ENCODE results near the gene CCDC77.
A peak's percentile ranks its signal among the peaks of the same experiment; 100 is the strongest.

Gene CCDC77

GRCh38 chr12:467591-467990 is 66.1 kb downstream of the CCDC77 start:
- Histone ChIP-seq H3K27ac (peak overlapping the region in 1 of 2 donors; percentile 76), H3K4me3 (no peak overlapping the region)
- no peak for DNase-seq (ENCODE audit: low spot score)
- TF ChIP-seq, protein P1, sequence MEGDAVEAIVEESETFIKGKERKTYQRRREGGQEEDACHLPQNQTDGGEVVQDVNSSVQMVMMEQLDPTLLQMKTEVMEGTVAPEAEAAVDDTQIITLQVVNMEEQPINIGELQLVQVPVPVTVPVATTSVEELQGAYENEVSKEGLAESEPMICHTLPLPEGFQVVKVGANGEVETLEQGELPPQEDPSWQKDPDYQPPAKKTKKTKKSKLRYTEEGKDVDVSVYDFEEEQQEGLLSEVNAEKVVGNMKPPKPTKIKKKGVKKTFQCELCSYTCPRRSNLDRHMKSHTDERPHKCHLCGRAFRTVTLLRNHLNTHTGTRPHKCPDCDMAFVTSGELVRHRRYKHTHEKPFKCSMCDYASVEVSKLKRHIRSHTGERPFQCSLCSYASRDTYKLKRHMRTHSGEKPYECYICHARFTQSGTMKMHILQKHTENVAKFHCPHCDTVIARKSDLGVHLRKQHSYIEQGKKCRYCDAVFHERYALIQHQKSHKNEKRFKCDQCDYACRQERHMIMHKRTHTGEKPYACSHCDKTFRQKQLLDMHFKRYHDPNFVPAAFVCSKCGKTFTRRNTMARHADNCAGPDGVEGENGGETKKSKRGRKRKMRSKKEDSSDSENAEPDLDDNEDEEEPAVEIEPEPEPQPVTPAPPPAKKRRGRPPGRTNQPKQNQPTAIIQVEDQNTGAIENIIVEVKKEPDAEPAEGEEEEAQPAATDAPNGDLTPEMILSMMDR (IDR thresholded peaks at IDR 0.05) = no peak

DNA sequence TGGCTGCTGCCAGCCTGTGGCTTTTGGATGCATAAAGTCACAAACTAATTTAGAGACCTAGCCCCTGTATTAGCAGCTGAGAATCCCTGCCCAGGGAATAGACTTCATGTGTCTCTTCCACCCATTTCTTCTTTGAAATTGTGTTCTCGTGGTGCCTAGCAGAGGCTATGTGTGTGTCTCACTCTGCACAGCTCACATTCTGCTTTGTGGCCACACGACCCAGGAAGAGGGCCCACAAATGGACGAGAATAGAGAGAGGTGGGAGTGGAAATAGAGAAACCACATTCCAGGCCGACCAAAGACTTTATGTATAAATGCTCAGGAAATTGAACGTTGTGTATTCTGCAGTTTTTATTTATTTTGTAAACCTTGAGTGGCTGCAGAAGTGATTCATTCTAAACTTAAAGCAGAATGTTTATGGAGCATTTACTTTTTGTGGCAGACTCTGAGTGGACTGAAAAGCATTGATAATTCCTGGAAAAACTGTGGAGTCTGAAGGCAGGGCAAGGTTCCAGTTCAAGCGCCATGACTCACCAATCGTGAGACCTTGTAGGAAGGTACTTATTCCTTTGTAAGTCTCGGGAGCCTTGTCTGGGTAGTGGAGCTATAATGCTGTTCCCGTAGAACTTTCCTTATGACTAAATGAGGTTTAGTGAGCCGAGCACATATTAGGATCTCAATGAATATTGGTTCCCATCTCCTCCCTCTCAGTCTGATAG is 67.4 kb downstream of the CCDC77 start:
- TF ChIP-seq, protein P1 (IDR thresholded peaks at IDR 0.05) = no peak
- no peak overlapping the region for H3K4me3 ChIP-seq
- peak overlapping the region; percentile 4 to 68 for H3K27ac ChIP-seq
- no peak for DNase-seq (ENCODE audit: low spot score)

- H3K27ac ChIP-seq = no peak overlapping the region
Measured at GRCh38 chr12:470133-470532, 68.7 kb downstream of the CCDC77 start.

GRCh38 chr12:473198-473597 is 71.8 kb downstream of the CCDC77 start:
- no peak overlapping the region for H3K27ac ChIP-seq
- no peak overlapping the region for H3K4me3 ChIP-seq
- TF ChIP-seq, protein P1 (IDR thresholded peaks at IDR 0.05) = no peak
- peak; percentile 49 for DNase-seq (ENCODE audit: low spot score)

More at GRCh38 chr12:470133-470532, 68.7 kb downstream of the CCDC77 start:
- TF ChIP-seq, protein P1 (IDR thresholded peaks at IDR 0.05) = no peak
- DNase-seq (ENCODE audit: low spot score) = peak; percentile 36
- no peak overlapping the region for H3K4me3 ChIP-seq

DNA sequence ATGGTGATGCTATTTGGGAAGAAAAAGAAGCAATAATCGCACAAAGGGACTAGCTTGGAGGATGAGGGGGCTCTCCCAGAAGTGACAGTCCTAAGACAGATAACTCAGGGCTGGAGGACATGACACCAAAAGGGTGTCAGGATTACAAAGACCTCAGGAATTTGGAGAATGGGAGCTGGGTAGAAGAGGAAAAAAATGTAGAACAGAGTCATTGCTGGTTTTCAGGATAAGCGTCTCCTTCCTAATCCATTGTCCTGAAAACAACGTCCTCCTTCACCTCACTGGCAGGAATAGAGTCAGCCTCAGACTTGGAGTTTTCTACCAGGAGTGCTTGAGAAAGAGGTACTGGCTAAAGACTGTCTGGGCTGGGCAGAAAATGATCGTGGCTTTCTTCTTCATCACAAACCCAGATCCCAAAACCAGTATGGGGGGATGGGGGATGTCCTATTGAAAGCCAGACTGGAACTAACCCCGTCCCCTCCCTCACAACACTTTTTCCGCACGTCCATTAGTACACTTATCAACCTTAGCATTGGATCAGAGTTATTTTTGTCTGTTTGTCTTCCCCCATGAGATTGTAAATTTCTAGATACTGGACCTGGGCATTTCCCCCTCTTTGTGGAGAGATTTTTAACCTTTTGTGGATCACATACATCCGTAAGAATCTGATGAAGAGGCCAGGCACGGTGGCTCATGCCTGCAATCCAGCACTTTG is 72.6 kb downstream of the CCDC77 start:
- TF ChIP-seq, protein P1 (IDR thresholded peaks at IDR 0.05) = no peak
- no peak overlapping the region for H3K27ac ChIP-seq
- H3K4me3 ChIP-seq = no peak overlapping the region
- DNase-seq (ENCODE audit: low spot score) = peak; percentile 16

DNA sequence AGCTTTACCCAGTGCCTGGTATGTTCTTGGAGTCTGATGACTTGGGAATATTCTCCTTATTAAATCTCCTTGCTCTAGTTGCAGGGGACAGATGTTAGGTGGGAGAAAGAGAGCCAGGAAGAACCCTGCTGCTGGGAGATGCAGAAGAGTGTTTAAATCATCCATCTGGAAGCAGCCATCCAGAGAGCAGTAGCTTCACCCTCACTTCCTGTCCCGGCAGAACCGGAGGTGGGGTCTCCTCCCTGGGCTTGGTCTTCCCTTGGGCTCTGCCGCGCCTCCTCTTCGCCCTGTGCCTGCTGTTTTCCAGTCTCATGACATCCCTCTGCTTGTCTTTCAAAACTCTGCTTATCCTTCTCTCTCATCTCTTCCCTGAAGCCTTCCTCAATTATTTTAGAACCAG is 73.8 kb downstream of the CCDC77 start:
- no peak overlapping the region for H3K4me3 ChIP-seq
- DNase-seq (ENCODE audit: low spot score) = peak; percentile 45
- TF ChIP-seq, protein P1 (IDR thresholded peaks at IDR 0.05) = no peak
- no peak overlapping the region for H3K27ac ChIP-seq

- no peak overlapping the region for H3K4me3 ChIP-seq
- no peak overlapping the region for H3K27ac ChIP-seq
- TF ChIP-seq, protein P1 (IDR thresholded peaks at IDR 0.05) = no peak
- no peak for DNase-seq (ENCODE audit: low spot score)
Measured at GRCh38 chr12:479161-479560, 77.7 kb downstream of the CCDC77 start.

Measured in coronary artery (tissue), 2 donors.